GM18498 (cell line): ENCODE data around the gene NCDN.

Experiments
- ATAC-seq: cut with Tn5 transposase; IDR thresholded peaks from one replicate; pipeline ENCODE4 v1.9.1; 2021; ENCODE audit warnings: mild to moderate bottlenecking, moderate library complexity; ENCODE audit not compliant: unreplicated experiment

Gene NCDN

GRCh38 chr1:35589516-35590427 lies 32.2 kb downstream of the NCDN start:
- ATAC-seq: no peak

GRCh38 chr1:35590476-35591040 lies 33.0 kb downstream of the NCDN start:
- no peak for ATAC-seq

- ATAC-seq: no peak
These were observed 33.6 kb downstream of the NCDN start for GRCh38 chr1:35591211-35591610.

GRCh38 chr1:35592991-35593769 lies 35.6 kb downstream of the NCDN start:
- no peak for ATAC-seq

GRCh38 chr1:35594005-35594760 lies 36.6 kb downstream of the NCDN start:
- ATAC-seq: no peak

- ATAC-seq: no peak
These were observed 38.1 kb downstream of the NCDN start for GRCh38 chr1:35595684-35596083.

- ATAC-seq: no peak
These were observed 40.3 kb downstream of the NCDN start for GRCh38 chr1:35597870-35598269.

- ATAC-seq: no peak
These were observed 41.3 kb downstream of the NCDN start for GRCh38 chr1:35598895-35599294.

- ATAC-seq: no peak
These were observed 41.8 kb downstream of the NCDN start for GRCh38 chr1:35599411-35599810.

GRCh38 chr1:35600593-35600992 lies 43.0 kb downstream of the NCDN start:
- ATAC-seq: no peak

GRCh38 chr1:35603468-35603867 lies 45.9 kb downstream of the NCDN start:
- ATAC-seq: no peak

GRCh38 chr1:35603941-35604340 lies 46.3 kb downstream of the NCDN start:
- no peak for ATAC-seq

GRCh38 chr1:35605071-35605866 lies 47.7 kb downstream of the NCDN start:
- ATAC-seq: no peak

- no peak for ATAC-seq
These were observed 48.2 kb downstream of the NCDN start for GRCh38 chr1:35605867-35606182.

- no peak for ATAC-seq
These were observed 54.1 kb downstream of the NCDN start for GRCh38 chr1:35611655-35612054.

GRCh38 chr1:35615440-35615839 lies 57.8 kb downstream of the NCDN start:
- ATAC-seq: no peak
